Measurements from ENCODE around the gene ELP1.
"Not testable (repeated sequence)": the region's sequence is repeated elsewhere in the genome, so short reads cannot be mapped to it uniquely, and the experiment has no call there.

Gene ELP1

DNA sequence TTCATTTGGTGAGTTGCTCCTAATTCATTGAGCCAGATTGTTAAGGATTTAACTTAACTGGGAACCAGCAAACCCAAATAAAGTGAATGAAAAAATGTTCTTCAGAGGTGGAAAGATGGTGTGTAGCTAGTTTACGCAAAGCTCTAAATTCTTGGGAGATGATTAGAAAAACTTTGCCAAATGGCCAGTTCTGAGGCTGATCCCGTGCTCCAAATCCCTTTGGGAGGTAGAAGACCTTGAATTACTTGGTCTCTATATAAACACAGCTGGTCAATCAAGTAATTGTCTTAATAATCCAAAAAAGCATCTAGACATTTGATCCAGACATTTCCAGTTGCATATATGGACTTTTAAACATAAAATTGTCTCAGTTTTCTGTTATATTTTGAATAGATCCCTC is 89.5 kb downstream of the ELP1 start:
- no peak for DNase-seq (ENCODE audit: extremely low spot score)
- POLR2A ChIA-PET, result no interaction called here
- CTCF ChIA-PET, result interaction anchor here (0.5 to 1.2 kb wide), 2 partner anchors 8 to 55 kb away, joined by 3 read pairs; no protein-coding TSS in a partner anchor
- TF ChIP-seq, protein P1, sequence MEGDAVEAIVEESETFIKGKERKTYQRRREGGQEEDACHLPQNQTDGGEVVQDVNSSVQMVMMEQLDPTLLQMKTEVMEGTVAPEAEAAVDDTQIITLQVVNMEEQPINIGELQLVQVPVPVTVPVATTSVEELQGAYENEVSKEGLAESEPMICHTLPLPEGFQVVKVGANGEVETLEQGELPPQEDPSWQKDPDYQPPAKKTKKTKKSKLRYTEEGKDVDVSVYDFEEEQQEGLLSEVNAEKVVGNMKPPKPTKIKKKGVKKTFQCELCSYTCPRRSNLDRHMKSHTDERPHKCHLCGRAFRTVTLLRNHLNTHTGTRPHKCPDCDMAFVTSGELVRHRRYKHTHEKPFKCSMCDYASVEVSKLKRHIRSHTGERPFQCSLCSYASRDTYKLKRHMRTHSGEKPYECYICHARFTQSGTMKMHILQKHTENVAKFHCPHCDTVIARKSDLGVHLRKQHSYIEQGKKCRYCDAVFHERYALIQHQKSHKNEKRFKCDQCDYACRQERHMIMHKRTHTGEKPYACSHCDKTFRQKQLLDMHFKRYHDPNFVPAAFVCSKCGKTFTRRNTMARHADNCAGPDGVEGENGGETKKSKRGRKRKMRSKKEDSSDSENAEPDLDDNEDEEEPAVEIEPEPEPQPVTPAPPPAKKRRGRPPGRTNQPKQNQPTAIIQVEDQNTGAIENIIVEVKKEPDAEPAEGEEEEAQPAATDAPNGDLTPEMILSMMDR (IDR thresholded peaks at IDR 0.05; ENCODE audit: control extremely low read depth, extremely low read depth, low read depth, missing control alignments), result no peak

GRCh38 chr9:108842610-108843295 is 91.2 kb downstream of the ELP1 start:
- POLR2A ChIA-PET, result no interaction called here
- no peak for DNase-seq (ENCODE audit: extremely low spot score)

DNA sequence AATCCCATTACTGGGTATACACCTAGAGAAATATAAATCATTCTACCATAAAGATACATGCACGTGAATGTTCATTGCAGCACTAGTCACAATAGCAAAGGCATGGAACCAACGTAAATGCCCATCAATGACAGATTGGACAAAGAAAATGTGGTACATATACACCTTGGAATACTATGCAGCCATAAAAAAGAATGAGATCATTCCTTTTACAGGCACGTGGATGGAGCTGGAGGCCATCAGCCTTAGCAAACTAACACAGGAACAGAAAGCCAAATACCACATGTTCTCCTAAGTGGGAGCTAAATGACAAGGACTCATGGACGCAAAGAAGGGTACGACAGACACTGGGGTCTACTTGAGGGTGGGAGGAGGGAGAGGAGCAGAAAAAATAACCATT is 94.4 kb downstream of the ELP1 start:
- DNase-seq (ENCODE audit: extremely low spot score); POLR2A ChIA-PET; CTCF ChIA-PET: not testable (repeated sequence)

More at GRCh38 chr9:108842610-108843295, 91.2 kb downstream of the ELP1 start:
- CTCF ChIA-PET, result interaction anchor here (0.7 kb wide), 1 partner anchor 12 kb away, joined by 3 read pairs; no protein-coding TSS in a partner anchor
- TF ChIP-seq, protein P1 (IDR thresholded peaks at IDR 0.05; ENCODE audit: control extremely low read depth, extremely low read depth, low read depth, missing control alignments), result no peak

GRCh38 chr9:108838017-108838416 is 95.9 kb downstream of the ELP1 start:
- POLR2A ChIA-PET, result no interaction called here

GRCh38 chr9:108837530-108837929 is 96.4 kb downstream of the ELP1 start:
- TF ChIP-seq, protein P1 (IDR thresholded peaks at IDR 0.05; ENCODE audit: control extremely low read depth, extremely low read depth, low read depth, missing control alignments), result no peak
- DNase-seq (ENCODE audit: extremely low spot score), result no peak
- ChIA-PET CTCF (interaction anchor here (0.8 to 1.4 kb wide), 2 partner anchors 13 to 16 kb away, joined by 3 to 4 read pairs; no protein-coding TSS in a partner anchor), POLR2A (no interaction called here)

More at GRCh38 chr9:108838017-108838416, 95.9 kb downstream of the ELP1 start:
- TF ChIP-seq, protein P1 (IDR thresholded peaks at IDR 0.05; ENCODE audit: control extremely low read depth, extremely low read depth, low read depth, missing control alignments), result no peak
- no peak for DNase-seq (ENCODE audit: extremely low spot score)
- CTCF ChIA-PET, result interaction anchor here (1.4 kb wide), 1 partner anchor 16 kb away, joined by 4 read pairs; no protein-coding TSS in a partner anchor

GRCh38 chr9:108836781-108837180 is 97.1 kb downstream of the ELP1 start:
- DNase-seq (ENCODE audit: extremely low spot score), result no peak
- ChIA-PET POLR2A (interaction anchor here (0.5 kb wide), 1 partner anchor 1099 kb away, joined by 5 read pairs; no protein-coding TSS in a partner anchor), CTCF (interaction anchor here (0.8 to 1.4 kb wide), 5 partner anchors 9 to 69 kb away, joined by 3 to 4 read pairs (median 4); no protein-coding TSS in a partner anchor)
- TF ChIP-seq, protein P1 (IDR thresholded peaks at IDR 0.05; ENCODE audit: control extremely low read depth, extremely low read depth, low read depth, missing control alignments), result no peak

DNA sequence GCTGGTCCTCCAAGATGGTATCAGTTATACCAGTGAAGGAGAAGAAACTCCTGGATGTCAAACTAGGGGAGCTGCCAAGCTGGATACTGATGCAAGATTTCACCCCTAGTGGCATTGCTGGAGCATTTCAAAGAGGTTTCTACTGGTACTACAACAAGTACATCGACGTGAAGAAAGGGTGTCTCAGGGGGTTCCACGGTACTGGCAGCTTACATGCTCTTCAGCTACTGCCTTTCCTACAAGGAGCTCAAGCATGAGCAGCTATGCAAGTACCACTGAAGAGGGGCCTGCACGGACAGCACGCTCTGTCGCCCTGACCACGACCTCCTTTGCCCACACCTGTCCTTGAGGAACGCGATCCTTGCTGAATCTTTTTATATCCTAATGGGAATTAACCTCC is 97.6 kb downstream of the ELP1 start:
- TF ChIP-seq, protein P1 (IDR thresholded peaks at IDR 0.05; ENCODE audit: control extremely low read depth, extremely low read depth, low read depth, missing control alignments), result no peak
- DNase-seq (ENCODE audit: extremely low spot score), result no peak
- CTCF ChIA-PET, result interaction anchor here (1.0 to 1.6 kb wide), 6 partner anchors 8 to 68 kb away, joined by 3 to 4 read pairs (median 4); no protein-coding TSS in a partner anchor
- POLR2A ChIA-PET, result interaction anchor here (0.5 kb wide), 1 partner anchor 1099 kb away, joined by 5 read pairs; no protein-coding TSS in a partner anchor
